ENCODE results near the gene DGUOK. TPM values are rescaled to one million over a fixed set of nuclear protein-coding genes. Genes with fewer than 3 reads are reported as not detected.
A peak's percentile ranks its signal among the peaks of the same experiment; 100 is the strongest.

The DGUOK gene
- total and polyA plus RNA-seq, 2 donors (not counting 1 experiment from before 2014, with no cell fraction given) = 54.3 to 93.7 TPM

DNA sequence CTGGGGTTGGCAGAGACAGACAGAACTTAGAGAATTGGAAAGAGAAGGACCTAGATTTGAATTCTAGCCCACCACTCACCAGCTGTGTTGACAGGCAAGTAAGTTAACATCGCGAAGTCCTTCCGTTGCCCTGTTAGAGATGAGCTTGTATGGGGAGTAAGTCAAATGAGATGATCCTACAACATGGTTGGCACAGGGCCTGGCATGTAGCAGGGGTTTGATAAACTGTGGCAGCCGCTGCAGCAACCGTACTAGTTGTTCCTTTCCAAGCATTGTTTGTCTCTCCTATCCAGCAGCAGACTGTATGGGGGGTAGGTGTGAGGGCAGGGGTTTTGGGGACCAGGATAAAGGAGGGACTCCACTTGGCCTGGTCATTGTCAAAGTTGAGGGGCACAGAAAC lies 74.0 kb downstream of the DGUOK start:
- no peak for TF ChIP-seq EZH2 (IDR thresholded peaks at IDR 0.05; ENCODE audit: low read length, missing control alignments)
- TF ChIP-seq, protein P1, sequence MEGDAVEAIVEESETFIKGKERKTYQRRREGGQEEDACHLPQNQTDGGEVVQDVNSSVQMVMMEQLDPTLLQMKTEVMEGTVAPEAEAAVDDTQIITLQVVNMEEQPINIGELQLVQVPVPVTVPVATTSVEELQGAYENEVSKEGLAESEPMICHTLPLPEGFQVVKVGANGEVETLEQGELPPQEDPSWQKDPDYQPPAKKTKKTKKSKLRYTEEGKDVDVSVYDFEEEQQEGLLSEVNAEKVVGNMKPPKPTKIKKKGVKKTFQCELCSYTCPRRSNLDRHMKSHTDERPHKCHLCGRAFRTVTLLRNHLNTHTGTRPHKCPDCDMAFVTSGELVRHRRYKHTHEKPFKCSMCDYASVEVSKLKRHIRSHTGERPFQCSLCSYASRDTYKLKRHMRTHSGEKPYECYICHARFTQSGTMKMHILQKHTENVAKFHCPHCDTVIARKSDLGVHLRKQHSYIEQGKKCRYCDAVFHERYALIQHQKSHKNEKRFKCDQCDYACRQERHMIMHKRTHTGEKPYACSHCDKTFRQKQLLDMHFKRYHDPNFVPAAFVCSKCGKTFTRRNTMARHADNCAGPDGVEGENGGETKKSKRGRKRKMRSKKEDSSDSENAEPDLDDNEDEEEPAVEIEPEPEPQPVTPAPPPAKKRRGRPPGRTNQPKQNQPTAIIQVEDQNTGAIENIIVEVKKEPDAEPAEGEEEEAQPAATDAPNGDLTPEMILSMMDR (conservative IDR thresholded peaks at IDR 0.05 in 1 of 2, IDR thresholded peaks at IDR 0.05 in 1 of 2; ENCODE audit: low read depth in 1 of 2, low read length in 2 of 2) = no peak
- Histone ChIP-seq H3K4me3 (replicated peaks in 1 of 4; ENCODE audit: control extremely low read depth in 1 of 4, insufficient read depth in 1 of 4, low read depth in 3 of 4, low read length in 4 of 4) (no peak overlapping the region), H4K20me1 (ENCODE audit: control insufficient read depth, extremely low read depth, insufficient read depth, low read length) (no peaks in the 10 kb centered on the region), H3K4me2 (ENCODE audit: extremely low read depth, insufficient read depth, low read length) (peak overlapping the region; percentile 4), H3K27me3 (ENCODE audit: control insufficient read depth, insufficient read depth, low read length) (no peaks in the 10 kb centered on the region), H3K79me2 (ENCODE audit: control insufficient read depth, insufficient read depth, low read length) (peaks cover 6% of the 10 kb centered on the region), H2AFZ (ENCODE audit: low read length) (no peak overlapping the region), H3K9ac (ENCODE audit: insufficient read depth, low read length) (no peak overlapping the region), H3K4me1 (ENCODE audit: control insufficient read depth, extremely low read depth, insufficient read depth, low read length) (peaks cover 21% of the 10 kb centered on the region), H3K36me3 (ENCODE audit: control insufficient read depth, insufficient read depth, low read length) (no peaks in the 10 kb centered on the region), H3K27ac (ENCODE audit: insufficient read depth, low read length) (no peak overlapping the region), H3K9me3 (ENCODE audit: control insufficient read depth, insufficient read depth, low read depth, low read length) (no peaks in the 10 kb centered on the region)
- DNase-seq (ENCODE audit: low read depth in 2 of 2) = no peak

- Histone ChIP-seq H4K20me1 (ENCODE audit: control insufficient read depth, extremely low read depth, insufficient read depth, low read length) (no peaks in the 10 kb centered on the region), H3K27me3 (ENCODE audit: control insufficient read depth, insufficient read depth, low read length) (no peaks in the 10 kb centered on the region), H3K4me1 (ENCODE audit: control insufficient read depth, extremely low read depth, insufficient read depth, low read length) (peaks cover 24% of the 10 kb centered on the region), H3K79me2 (ENCODE audit: control insufficient read depth, insufficient read depth, low read length) (peaks cover 6% of the 10 kb centered on the region), H3K9me3 (ENCODE audit: control insufficient read depth, insufficient read depth, low read depth, low read length) (no peaks in the 10 kb centered on the region), H3K27ac (ENCODE audit: insufficient read depth, low read length) (no peak overlapping the region), H3K9ac (ENCODE audit: insufficient read depth, low read length) (no peak overlapping the region), H3K36me3 (ENCODE audit: control insufficient read depth, insufficient read depth, low read length) (no peaks in the 10 kb centered on the region), H3K4me2 (ENCODE audit: extremely low read depth, insufficient read depth, low read length) (no peak overlapping the region), H3K4me3 (replicated peaks in 1 of 4; ENCODE audit: control extremely low read depth in 1 of 4, insufficient read depth in 1 of 4, low read depth in 3 of 4, low read length in 4 of 4) (no peak overlapping the region), H2AFZ (ENCODE audit: low read length) (no peak overlapping the region)
- DNase-seq (ENCODE audit: low read depth in 2 of 2) = no peak
- no peak for TF ChIP-seq EZH2 (IDR thresholded peaks at IDR 0.05; ENCODE audit: low read length, missing control alignments)
- TF ChIP-seq, protein P1 (conservative IDR thresholded peaks at IDR 0.05 in 1 of 2, IDR thresholded peaks at IDR 0.05 in 1 of 2; ENCODE audit: low read depth in 1 of 2, low read length in 2 of 2) = no peak
These were observed 74.4 kb downstream of the DGUOK start for GRCh38 chr2:74001121-74001520.

- Histone ChIP-seq H3K36me3 (ENCODE audit: control insufficient read depth, insufficient read depth, low read length) (no peaks in the 10 kb centered on the region), H3K27me3 (ENCODE audit: control insufficient read depth, insufficient read depth, low read length) (no peaks in the 10 kb centered on the region), H3K9ac (ENCODE audit: insufficient read depth, low read length) (no peak overlapping the region), H3K79me2 (ENCODE audit: control insufficient read depth, insufficient read depth, low read length) (peaks cover 8% of the 10 kb centered on the region), H4K20me1 (ENCODE audit: control insufficient read depth, extremely low read depth, insufficient read depth, low read length) (no peaks in the 10 kb centered on the region), H3K9me3 (ENCODE audit: control insufficient read depth, insufficient read depth, low read depth, low read length) (no peaks in the 10 kb centered on the region), H3K27ac (ENCODE audit: insufficient read depth, low read length) (no peak overlapping the region), H3K4me1 (ENCODE audit: control insufficient read depth, extremely low read depth, insufficient read depth, low read length) (peaks cover 32% of the 10 kb centered on the region), H3K4me2 (ENCODE audit: extremely low read depth, insufficient read depth, low read length) (peak overlapping the region; percentile 40), H3K4me3 (replicated peaks in 1 of 4; ENCODE audit: control extremely low read depth in 1 of 4, insufficient read depth in 1 of 4, low read depth in 3 of 4, low read length in 4 of 4) (peak overlapping the region in 3 of 4 experiments; percentile 4 to 75 (median 45)), H2AFZ (ENCODE audit: low read length) (no peak overlapping the region)
- DNase-seq (ENCODE audit: low read depth in 2 of 2) = no peak
- TF ChIP-seq, protein P1 (conservative IDR thresholded peaks at IDR 0.05 in 1 of 2, IDR thresholded peaks at IDR 0.05 in 1 of 2; ENCODE audit: low read depth in 1 of 2, low read length in 2 of 2) = no peak
- TF ChIP-seq EZH2 (IDR thresholded peaks at IDR 0.05; ENCODE audit: low read length, missing control alignments) = no peak
These were observed 75.3 kb downstream of the DGUOK start for GRCh38 chr2:74001781-74002504.

All from fibroblast of lung (primary cell).